Stimulated activated CD4-positive, alpha-beta T cell treated with anti-CD3 and anti-CD28 coated beads, Interleukin-4, amount 100 ng/mL, for 4 hours (primary cell): ENCODE results near the gene GLG1.
"Not testable (repeated sequence)": the region's sequence is repeated elsewhere in the genome, so short reads cannot be mapped to it uniquely, and the experiment has no call there.

Experiments used
- DNase-seq, 2 experiments: peaks; one replicate each; pipeline ENCODE4 v3.0.0-alpha.2; 2020

Gene GLG1

GRCh38 chr16:74524926-74525325, 82.0 kb downstream of the GLG1 start:
- DNase-seq = no peak

- DNase-seq = no peak
Observed at GRCh38 chr16:74524117-74524516, 82.8 kb downstream of the GLG1 start.

- not testable (repeated sequence) for DNase-seq
Observed at GRCh38 chr16:74523706-74524105, 83.2 kb downstream of the GLG1 start.

- no peak for DNase-seq
Observed at GRCh38 chr16:74522160-74522559, 84.8 kb downstream of the GLG1 start.

- no peak for DNase-seq
Observed at GRCh38 chr16:74521691-74522090, 85.2 kb downstream of the GLG1 start.

- not testable (repeated sequence) for DNase-seq
Observed at GRCh38 chr16:74518934-74519333, 88.0 kb downstream of the GLG1 start.

- no peak for DNase-seq
Observed at GRCh38 chr16:74511961-74512360, 95.0 kb downstream of the GLG1 start.

GRCh38 chr16:74505011-74505410, 101.9 kb downstream of the GLG1 start:
- DNase-seq = no peak

GRCh38 chr16:74503412-74503811, 103.5 kb downstream of the GLG1 start:
- no peak for DNase-seq

- DNase-seq = no peak
Observed at GRCh38 chr16:74501484-74502478, 105.1 kb downstream of the GLG1 start.

GRCh38 chr16:74500907-74501306, 106.0 kb downstream of the GLG1 start:
- no peak for DNase-seq

- DNase-seq = no peak
Observed at GRCh38 chr16:74499114-74499513, 107.8 kb downstream of the GLG1 start.

- DNase-seq = no peak
Observed at GRCh38 chr16:74497761-74498160, 109.2 kb downstream of the GLG1 start.

- no peak for DNase-seq
Observed at GRCh38 chr16:74496054-74496453, 110.9 kb downstream of the GLG1 start.

GRCh38 chr16:74492976-74493375, 113.9 kb downstream of the GLG1 start:
- no peak for DNase-seq

- DNase-seq = no peak
Observed at GRCh38 chr16:74487634-74488495, 119.0 kb downstream of the GLG1 start.

- no peak for DNase-seq
Observed at GRCh38 chr16:74485916-74486315, 121.0 kb downstream of the GLG1 start.

GRCh38 chr16:74480150-74481029, 126.5 kb downstream of the GLG1 start:
- no peak for DNase-seq

- no peak for DNase-seq
Observed at GRCh38 chr16:74477226-74477625, 129.7 kb downstream of the GLG1 start.

GRCh38 chr16:74474416-74474815, 132.5 kb downstream of the GLG1 start:
- DNase-seq = no peak

GRCh38 chr16:74472540-74472939, 134.4 kb downstream of the GLG1 start:
- no peak for DNase-seq

- DNase-seq = no peak
Observed at GRCh38 chr16:74472010-74472409, 134.9 kb downstream of the GLG1 start.
